GM23338 (cell line): ENCODE measurements around the gene POLE. TPM values are rescaled to one million over a fixed set of nuclear protein-coding genes. Genes with fewer than 3 reads are reported as not detected.

ENCODE experiments used
- ATAC-seq: fragments of 200-7000 bp; cut with Tn5 transposase; 3 replicates; pipeline ENCODE4 v1.9.1; 2020
- DNase-seq: peaks from one replicate; pipeline ENCODE4 v3.0.0-alpha.2; 2015; ENCODE audit warnings: low spot score
- H2AFZ ChIP-seq: fragments of 200-600 bp; sonication (generic); 2 replicates; pipeline ENCODE4 v1.8.0; 2016; ENCODE audit warnings: antibody characterized with exemption, mild to moderate bottlenecking, moderate library complexity
- H3F3A ChIP-seq: fragments of 200-600 bp; sonication (generic); replicated peaks from 2 replicates; pipeline ENCODE4 v1.8.0; 2017; ENCODE audit warnings: antibody characterized with exemption, mixed run types, low read depth
- H3K27ac ChIP-seq: fragments of 200-600 bp; sonication (generic); 2 replicates; pipeline ENCODE4 v1.6.1; 2016; ENCODE audit warnings: low read depth
- H3K27me3 ChIP-seq: fragments of 200-600 bp; sonication (generic); 2 replicates; pipeline ENCODE4 v1.8.0; 2016; ENCODE audit warnings: mild to moderate bottlenecking, mixed run types, moderate library complexity; ENCODE audit not compliant: insufficient read depth
- H3K36me3 ChIP-seq: fragments of 200-600 bp; sonication (generic); 2 replicates; pipeline ENCODE4 v1.8.0; 2016; ENCODE audit warnings: mild to moderate bottlenecking; ENCODE audit not compliant: insufficient read depth
- H3K4me1 ChIP-seq: fragments of 200-600 bp; sonication (generic); 2 replicates; pipeline ENCODE4 v1.8.0; 2016; ENCODE audit warnings: mild to moderate bottlenecking, moderate library complexity; ENCODE audit not compliant: insufficient read depth
- H3K4me2 ChIP-seq: fragments of 200-600 bp; sonication (generic); 2 replicates; pipeline ENCODE4 v1.7.1; 2017; ENCODE audit warnings: mixed run types
- H3K4me3 ChIP-seq: fragments of 200-600 bp; sonication (generic); 2 replicates; pipeline ENCODE4 v1.6.1; 2016; ENCODE audit warnings: mixed run types
- H3K79me2 ChIP-seq: fragments of 200-600 bp; sonication (generic); replicated peaks from 2 replicates; pipeline ENCODE4 v1.8.0; 2017; ENCODE audit warnings: mild to moderate bottlenecking; ENCODE audit not compliant: insufficient read depth
- H3K9me2 ChIP-seq: fragments of 200-600 bp; sonication (generic); 2 replicates; pipeline ENCODE4 v1.8.0; 2017; ENCODE audit not compliant: insufficient read depth
- H4K20me1 ChIP-seq: fragments of 200-600 bp; sonication (generic); replicated peaks from 2 replicates; pipeline ENCODE4 v1.8.0; 2017; ENCODE audit warnings: mild to moderate bottlenecking; ENCODE audit not compliant: insufficient read depth
- H3K27ac Mint-ChIP-seq: 2 replicates; pipeline ENCODE4 v1.8.0; 2020; ENCODE audit warnings: inconsistent platforms, mild to moderate bottlenecking, moderate library complexity, mixed read lengths
- H3K27me3 Mint-ChIP-seq: 3 replicates; pipeline ENCODE4 v1.8.0; 2022; ENCODE audit warnings: low read depth, mild to moderate bottlenecking, moderate library complexity, mixed read lengths, inconsistent platforms; ENCODE audit not compliant: insufficient read depth, poor library complexity
- H3K36me3 Mint-ChIP-seq: 3 replicates; pipeline ENCODE4 v1.8.0; 2021; ENCODE audit warnings: low read depth, mild to moderate bottlenecking, inconsistent platforms, moderate library complexity, mixed read lengths
- H3K4me1 Mint-ChIP-seq: 3 replicates; pipeline ENCODE4 v1.8.0; 2020; ENCODE audit warnings: mild to moderate bottlenecking, inconsistent platforms, mixed read lengths
- H3K4me3 Mint-ChIP-seq: 3 replicates; pipeline ENCODE4 v1.8.0; 2021; ENCODE audit warnings: moderate library complexity, mild to moderate bottlenecking, inconsistent platforms, mixed read lengths
- H3K9me3 Mint-ChIP-seq: 3 replicates; pipeline ENCODE4 v1.8.0; 2020; ENCODE audit warnings: moderate library complexity, mild to moderate bottlenecking, inconsistent platforms, mixed read lengths
- EZH2 ChIP-seq: fragments of 200-600 bp; sonication (generic); IDR thresholded peaks from one replicate; pipeline ENCODE4 v1.8.0; 2017; ENCODE audit warnings: antibody characterized with exemption, mild to moderate bottlenecking, low read depth; ENCODE audit not compliant: unreplicated experiment
- EZH2phosphoT487 ChIP-seq: fragments of 200-600 bp; sonication (generic); IDR thresholded peaks from one replicate; pipeline ENCODE4 v1.8.1; 2018; ENCODE audit warnings: antibody characterized with exemption; ENCODE audit not compliant: unreplicated experiment
- JUNB ChIP-seq: IDR thresholded peaks from one replicate; pipeline ENCODE4 v1.6.1; 2016; ENCODE audit warnings: antibody characterized with exemption; ENCODE audit not compliant: unreplicated experiment
- NANOG ChIP-seq: IDR thresholded peaks from 2 replicates; pipeline ENCODE4 v1.6.1; 2016; ENCODE audit warnings: antibody characterized with exemption, borderline replicate concordance
- POLR2AphosphoS5 ChIP-seq: IDR thresholded peaks from 2 replicates; pipeline ENCODE4 v1.6.1; 2016; ENCODE audit warnings: antibody characterized with exemption, low read depth
- STAT1 ChIP-seq: IDR thresholded peaks from one replicate; pipeline ENCODE4 v1.6.1; 2016; ENCODE audit warnings: antibody characterized with exemption; ENCODE audit not compliant: unreplicated experiment
- polyA plus RNA-seq: library from polyadenylated mRNA; unstranded; fragments of >200 nt; fragmentation: Nextera tagmentation; extraction: Ambion mirVana; gene quantifications from 2 replicates; pipeline ENCODE4 v1.2.1, GENCODE V29; 2016
- total RNA-seq: library from RNA; depleted of rRNA; stranded (reverse); fragments of >200 nt; shearing (Covaris generic); gene quantifications from 2 replicates; pipeline ENCODE4 v1.2.3, GENCODE V29; 2014
- TF ChIP-seq, protein P1 (sequence below): fragments of 250-450 bp; sonication (Bioruptor Pico); IDR thresholded peaks from 2 replicates; pipeline ENCODE4 v1.5.0; 2020; ENCODE audit warnings: mild to moderate bottlenecking, moderate library complexity
- TF ChIP-seq, protein P2 (sequence below): IDR thresholded peaks from 2 replicates; pipeline ENCODE4 v1.6.1; 2016; ENCODE audit warnings: antibody characterized with exemption
- TF ChIP-seq, protein P3 (sequence below), 2 experiments: fragments of 200-600 bp in 1 of 2; sonication (generic) in 1 of 2; conservative IDR thresholded peaks; 2 replicates each; pipeline versions ENCODE4 v1.5.1 to v1.6.1; 2016 to 2017; ENCODE audit warnings: antibody characterized with exemption in 2 of 2, low read depth in 2 of 2, mild to moderate bottlenecking in 2 of 2, moderate library complexity in 1 of 2

Gene POLE
- total and polyA plus RNA-seq, 2 experiments from 2014 or later, result 33.6 to 125 TPM

DNA sequence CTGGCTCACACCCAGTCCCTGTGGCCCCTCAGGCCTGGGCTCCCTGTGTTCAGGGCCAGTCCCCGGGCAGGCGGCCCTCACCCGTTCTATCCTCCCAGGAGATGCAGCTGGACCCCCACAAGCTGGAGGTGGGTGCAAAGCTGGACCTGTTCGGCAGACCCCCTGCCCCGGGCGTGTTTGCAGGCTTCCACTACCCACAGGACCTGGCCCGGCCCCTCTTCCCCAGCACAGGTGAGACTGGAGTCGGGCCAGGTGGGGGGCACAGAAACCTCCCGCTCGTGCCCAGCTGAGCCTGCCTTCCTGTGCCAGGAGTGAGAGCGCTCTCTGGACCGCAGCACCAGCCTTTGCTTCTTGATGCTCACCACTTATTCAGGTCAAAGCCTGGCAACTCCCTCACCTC lies 110.4 kb downstream of the POLE start (continued):
- TF ChIP-seq, protein P1, sequence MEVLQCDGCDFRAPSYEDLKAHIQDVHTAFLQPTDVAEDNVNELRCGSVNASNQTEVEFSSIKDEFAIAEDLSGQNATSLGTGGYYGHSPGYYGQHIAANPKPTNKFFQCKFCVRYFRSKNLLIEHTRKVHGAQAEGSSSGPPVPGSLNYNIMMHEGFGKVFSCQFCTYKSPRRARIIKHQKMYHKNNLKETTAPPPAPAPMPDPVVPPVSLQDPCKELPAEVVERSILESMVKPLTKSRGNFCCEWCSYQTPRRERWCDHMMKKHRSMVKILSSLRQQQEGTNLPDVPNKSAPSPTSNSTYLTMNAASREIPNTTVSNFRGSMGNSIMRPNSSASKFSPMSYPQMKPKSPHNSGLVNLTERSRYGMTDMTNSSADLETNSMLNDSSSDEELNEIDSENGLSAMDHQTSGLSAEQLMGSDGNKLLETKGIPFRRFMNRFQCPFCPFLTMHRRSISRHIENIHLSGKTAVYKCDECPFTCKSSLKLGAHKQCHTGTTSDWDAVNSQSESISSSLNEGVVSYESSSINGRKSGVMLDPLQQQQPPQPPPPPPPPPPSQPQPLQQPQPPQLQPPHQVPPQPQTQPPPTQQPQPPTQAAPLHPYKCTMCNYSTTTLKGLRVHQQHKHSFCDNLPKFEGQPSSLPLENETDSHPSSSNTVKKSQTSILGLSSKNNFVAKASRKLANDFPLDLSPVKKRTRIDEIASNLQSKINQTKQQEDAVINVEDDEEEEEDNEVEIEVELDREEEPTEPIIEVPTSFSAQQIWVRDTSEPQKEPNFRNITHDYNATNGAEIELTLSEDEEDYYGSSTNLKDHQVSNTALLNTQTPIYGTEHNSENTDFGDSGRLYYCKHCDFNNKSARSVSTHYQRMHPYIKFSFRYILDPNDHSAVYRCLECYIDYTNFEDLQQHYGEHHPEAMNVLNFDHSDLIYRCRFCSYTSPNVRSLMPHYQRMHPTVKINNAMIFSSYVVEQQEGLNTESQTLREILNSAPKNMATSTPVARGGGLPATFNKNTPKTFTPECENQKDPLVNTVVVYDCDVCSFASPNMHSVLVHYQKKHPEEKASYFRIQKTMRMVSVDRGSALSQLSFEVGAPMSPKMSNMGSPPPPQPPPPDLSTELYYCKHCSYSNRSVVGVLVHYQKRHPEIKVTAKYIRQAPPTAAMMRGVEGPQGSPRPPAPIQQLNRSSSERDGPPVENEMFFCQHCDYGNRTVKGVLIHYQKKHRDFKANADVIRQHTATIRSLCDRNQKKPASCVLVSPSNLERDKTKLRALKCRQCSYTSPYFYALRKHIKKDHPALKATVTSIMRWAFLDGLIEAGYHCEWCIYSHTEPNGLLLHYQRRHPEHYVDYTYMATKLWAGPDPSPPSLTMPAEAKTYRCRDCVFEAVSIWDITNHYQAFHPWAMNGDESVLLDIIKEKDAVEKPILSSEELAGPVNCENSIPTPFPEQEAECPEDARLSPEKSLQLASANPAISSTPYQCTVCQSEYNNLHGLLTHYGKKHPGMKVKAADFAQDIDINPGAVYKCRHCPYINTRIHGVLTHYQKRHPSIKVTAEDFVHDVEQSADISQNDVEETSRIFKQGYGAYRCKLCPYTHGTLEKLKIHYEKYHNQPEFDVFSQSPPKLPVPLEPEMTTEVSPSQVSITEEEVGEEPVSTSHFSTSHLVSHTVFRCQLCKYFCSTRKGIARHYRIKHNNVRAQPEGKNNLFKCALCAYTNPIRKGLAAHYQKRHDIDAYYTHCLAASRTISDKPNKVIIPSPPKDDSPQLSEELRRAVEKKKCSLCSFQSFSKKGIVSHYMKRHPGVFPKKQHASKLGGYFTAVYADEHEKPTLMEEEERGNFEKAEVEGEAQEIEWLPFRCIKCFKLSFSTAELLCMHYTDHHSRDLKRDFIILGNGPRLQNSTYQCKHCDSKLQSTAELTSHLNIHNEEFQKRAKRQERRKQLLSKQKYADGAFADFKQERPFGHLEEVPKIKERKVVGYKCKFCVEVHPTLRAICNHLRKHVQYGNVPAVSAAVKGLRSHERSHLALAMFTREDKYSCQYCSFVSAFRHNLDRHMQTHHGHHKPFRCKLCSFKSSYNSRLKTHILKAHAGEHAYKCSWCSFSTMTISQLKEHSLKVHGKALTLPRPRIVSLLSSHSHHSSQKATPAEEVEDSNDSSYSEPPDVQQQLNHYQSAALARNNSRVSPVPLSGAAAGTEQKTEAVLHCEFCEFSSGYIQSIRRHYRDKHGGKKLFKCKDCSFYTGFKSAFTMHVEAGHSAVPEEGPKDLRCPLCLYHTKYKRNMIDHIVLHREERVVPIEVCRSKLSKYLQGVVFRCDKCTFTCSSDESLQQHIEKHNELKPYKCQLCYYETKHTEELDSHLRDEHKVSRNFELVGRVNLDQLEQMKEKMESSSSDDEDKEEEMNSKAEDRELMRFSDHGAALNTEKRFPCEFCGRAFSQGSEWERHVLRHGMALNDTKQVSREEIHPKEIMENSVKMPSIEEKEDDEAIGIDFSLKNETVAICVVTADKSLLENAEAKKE (CRISPR knock-in tag), result no peak

DNA sequence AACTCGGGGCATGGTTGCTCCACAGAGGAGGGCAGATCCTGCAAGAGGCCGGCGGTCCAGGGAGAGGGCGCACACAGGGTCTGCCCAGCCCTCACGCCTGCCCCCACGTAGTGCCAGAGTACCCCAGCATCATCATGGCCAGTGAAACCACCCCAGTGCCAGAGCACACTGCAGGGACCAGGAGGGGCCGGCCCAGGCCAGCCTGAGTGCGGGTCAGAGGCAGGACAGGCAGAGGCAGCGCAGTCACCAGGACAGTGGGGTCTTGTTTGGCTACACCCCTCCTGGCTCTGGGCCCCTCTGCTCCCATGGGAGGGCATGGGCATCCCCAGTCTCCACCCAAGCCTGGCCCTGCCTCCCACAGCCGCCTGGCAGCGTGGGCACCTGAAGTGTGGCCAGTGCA lies 111.5 kb downstream of the POLE start:
- no peak overlapping the region for H3K4me2 ChIP-seq
- no peaks in the 10 kb centered on the region for H3K9me2 ChIP-seq
- H3K27me3 ChIP-seq, result 0 out of 2 replicates have a peak, but pooled peaks cover 2% of the 10 kb centered on the region
- DNase-seq (no peak), ATAC-seq (no peak)
- peaks cover 27% of the 10 kb centered on the region for H4K20me1 ChIP-seq
- no peaks in the 10 kb centered on the region for H3K79me2 ChIP-seq
- H3K27me3 Mint-ChIP-seq, result peaks cover 28% of the 10 kb centered on the region
- peaks cover 14% of the 10 kb centered on the region for H3F3A ChIP-seq
- H3K27ac ChIP-seq, result no peak overlapping the region
- no peak overlapping the region for H3K4me3 Mint-ChIP-seq
- no peak overlapping the region for H3K27ac Mint-ChIP-seq
- H3K36me3 ChIP-seq, result no peaks in the 10 kb centered on the region
- no peaks in the 10 kb centered on the region for H3K4me1 ChIP-seq
- no peak overlapping the region for H3K4me3 ChIP-seq
- H2AFZ ChIP-seq, result no peak overlapping the region
- peaks cover 43% of the 10 kb centered on the region for H3K36me3 Mint-ChIP-seq
- H3K9me3 Mint-ChIP-seq, result no peaks in the 10 kb centered on the region
- H3K4me1 Mint-ChIP-seq, result peaks cover 3% of the 10 kb centered on the region; the same call in 1 of the 3 replicates
- no peak for TF ChIP-seq EZH2phosphoT487
- no peak for TF ChIP-seq STAT1
- TF ChIP-seq POLR2AphosphoS5, result no peak
- no peak for TF ChIP-seq EZH2
- TF ChIP-seq, protein P2, sequence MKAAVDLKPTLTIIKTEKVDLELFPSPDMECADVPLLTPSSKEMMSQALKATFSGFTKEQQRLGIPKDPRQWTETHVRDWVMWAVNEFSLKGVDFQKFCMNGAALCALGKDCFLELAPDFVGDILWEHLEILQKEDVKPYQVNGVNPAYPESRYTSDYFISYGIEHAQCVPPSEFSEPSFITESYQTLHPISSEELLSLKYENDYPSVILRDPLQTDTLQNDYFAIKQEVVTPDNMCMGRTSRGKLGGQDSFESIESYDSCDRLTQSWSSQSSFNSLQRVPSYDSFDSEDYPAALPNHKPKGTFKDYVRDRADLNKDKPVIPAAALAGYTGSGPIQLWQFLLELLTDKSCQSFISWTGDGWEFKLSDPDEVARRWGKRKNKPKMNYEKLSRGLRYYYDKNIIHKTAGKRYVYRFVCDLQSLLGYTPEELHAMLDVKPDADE, result no peak
- no peak for TF ChIP-seq NANOG
- no peak for TF ChIP-seq JUNB
- TF ChIP-seq, protein P3, sequence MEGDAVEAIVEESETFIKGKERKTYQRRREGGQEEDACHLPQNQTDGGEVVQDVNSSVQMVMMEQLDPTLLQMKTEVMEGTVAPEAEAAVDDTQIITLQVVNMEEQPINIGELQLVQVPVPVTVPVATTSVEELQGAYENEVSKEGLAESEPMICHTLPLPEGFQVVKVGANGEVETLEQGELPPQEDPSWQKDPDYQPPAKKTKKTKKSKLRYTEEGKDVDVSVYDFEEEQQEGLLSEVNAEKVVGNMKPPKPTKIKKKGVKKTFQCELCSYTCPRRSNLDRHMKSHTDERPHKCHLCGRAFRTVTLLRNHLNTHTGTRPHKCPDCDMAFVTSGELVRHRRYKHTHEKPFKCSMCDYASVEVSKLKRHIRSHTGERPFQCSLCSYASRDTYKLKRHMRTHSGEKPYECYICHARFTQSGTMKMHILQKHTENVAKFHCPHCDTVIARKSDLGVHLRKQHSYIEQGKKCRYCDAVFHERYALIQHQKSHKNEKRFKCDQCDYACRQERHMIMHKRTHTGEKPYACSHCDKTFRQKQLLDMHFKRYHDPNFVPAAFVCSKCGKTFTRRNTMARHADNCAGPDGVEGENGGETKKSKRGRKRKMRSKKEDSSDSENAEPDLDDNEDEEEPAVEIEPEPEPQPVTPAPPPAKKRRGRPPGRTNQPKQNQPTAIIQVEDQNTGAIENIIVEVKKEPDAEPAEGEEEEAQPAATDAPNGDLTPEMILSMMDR (conservative IDR thresholded peaks at IDR 0.05; ENCODE audit: low read depth in 2 of 2), result no peak
